Upper lobe of right lung (tissue), 1 donor: ENCODE measurements around the gene SLC22A5. TPM values are rescaled to one million over a fixed set of nuclear protein-coding genes. Genes with fewer than 3 reads are reported as not detected.

Source experiments
- ATAC-seq: fragments of 200-7000 bp; cut with Tn5 transposase; one replicate; pipeline ENCODE4 v1.9.1; 2020; ENCODE audit warnings: mild to moderate bottlenecking, moderate library complexity
- DNase-seq: peaks from one replicate; pipeline ENCODE4 v3.0.0-alpha.2; 2020
- H3K27ac ChIP-seq: fragments of 200-600 bp; one replicate; pipeline ENCODE4 v1.8.0; 2022
- H3K27me3 ChIP-seq: fragments of 200-600 bp; one replicate; pipeline ENCODE4 v1.8.0; 2022; ENCODE audit warnings: mild to moderate bottlenecking
- H3K36me3 ChIP-seq: fragments of 200-600 bp; one replicate; pipeline ENCODE4 v1.8.0; 2022
- H3K4me1 ChIP-seq: fragments of 200-600 bp; one replicate; pipeline ENCODE4 v1.8.0; 2022
- H3K4me3 ChIP-seq: fragments of 200-600 bp; one replicate; pipeline ENCODE4 v1.8.0; 2022; ENCODE audit warnings: mild to moderate bottlenecking
- H3K9me3 ChIP-seq: fragments of 200-600 bp; one replicate; pipeline ENCODE4 v1.8.0; 2022
- CTCF ChIP-seq: fragments of 200-600 bp; IDR thresholded peaks from one replicate; pipeline ENCODE4 v1.8.0; 2022; ENCODE audit warnings: antibody characterized with exemption
- intact Hi-C: fragments of 100-400 bp; cut with DNase I; formaldehyde crosslinking; loops from one replicate; pipeline ENCODE4 v1.11.0; 2022
- total RNA-seq: library from RNA; stranded (reverse); fragmentation: NEBNext Ultra II Directional; extraction: Animal tissue kit (Norgen Biotek cat#: 25700); gene quantifications from one replicate; pipeline ENCODE4 v1.2.1, GENCODE V29; 2021
- donor health status: DM: no; HTN: yes; CAD: no; lungs with severe emphysema.

The SLC22A5 gene
- total RNA-seq, 1 donor from 2014 or later: 10.2 TPM

- Histone ChIP-seq H3K4me1 (peaks cover 48% of the 10 kb centered on the region), H3K4me3 (no peak overlapping the region), H3K9me3 (no peaks in the 10 kb centered on the region), H3K36me3 (peaks cover 35% of the 10 kb centered on the region), H3K27ac (peak overlapping the region; percentile 88), H3K27me3 (no peaks in the 10 kb centered on the region)
- peak; percentile 3 for ATAC-seq
- intact Hi-C loops: loop anchor here (5.0 kb wide), 1 partner anchor 113 kb away; no protein-coding TSS in a partner anchor
- DNase-seq: no peak
- TF ChIP-seq CTCF: no peak
Observed at GRCh38 chr5:132389585-132390286, 20.2 kb downstream of the SLC22A5 start.

- Histone ChIP-seq H3K4me1 (peaks cover 38% of the 10 kb centered on the region), H3K4me3 (no peak overlapping the region), H3K27me3 (no peaks in the 10 kb centered on the region), H3K9me3 (no peaks in the 10 kb centered on the region), H3K27ac (no peak overlapping the region), H3K36me3 (peaks cover 39% of the 10 kb centered on the region)
- no peak for TF ChIP-seq CTCF
- no peak for DNase-seq
- ATAC-seq: no peak
- intact Hi-C loops: no loop called here
Observed at GRCh38 chr5:132391247-132391646, 21.7 kb downstream of the SLC22A5 start.

GRCh38 chr5:132391870-132392269 lies 22.4 kb downstream of the SLC22A5 start:
- no peak for ATAC-seq
- Histone ChIP-seq H3K4me1 (peaks cover 32% of the 10 kb centered on the region), H3K4me3 (no peak overlapping the region), H3K36me3 (peaks cover 39% of the 10 kb centered on the region), H3K27ac (no peak overlapping the region), H3K9me3 (no peaks in the 10 kb centered on the region), H3K27me3 (no peaks in the 10 kb centered on the region)
- no peak for DNase-seq
- TF ChIP-seq CTCF: no peak
- intact Hi-C loops: no loop called here

GRCh38 chr5:132392411-132392810 lies 22.9 kb downstream of the SLC22A5 start:
- Histone ChIP-seq H3K4me1 (peaks cover 27% of the 10 kb centered on the region), H3K9me3 (no peaks in the 10 kb centered on the region), H3K27me3 (no peaks in the 10 kb centered on the region), H3K4me3 (no peak overlapping the region), H3K36me3 (peaks cover 39% of the 10 kb centered on the region), H3K27ac (no peak overlapping the region)
- no peak for TF ChIP-seq CTCF
- no peak for DNase-seq
- ATAC-seq: no peak
- intact Hi-C loops: no loop called here

GRCh38 chr5:132392978-132393825 lies 23.7 kb downstream of the SLC22A5 start:
- Histone ChIP-seq H3K36me3 (peaks cover 39% of the 10 kb centered on the region), H3K4me1 (peaks cover 19% of the 10 kb centered on the region), H3K4me3 (no peak overlapping the region), H3K27me3 (no peaks in the 10 kb centered on the region), H3K9me3 (no peaks in the 10 kb centered on the region), H3K27ac (no peak overlapping the region)
- DNase-seq (no peak), ATAC-seq (no peak)
- intact Hi-C loops: no loop called here
- no peak for TF ChIP-seq CTCF
